H1 (cell line): ENCODE measurements around the gene FIS1.

Source experiments
- YY1 ChIP-seq: IDR thresholded peaks from 2 replicates; pipeline ENCODE4 v1.6.1; 2011; ENCODE audit warnings: low read depth, mild to moderate bottlenecking, low read length
- TF ChIP-seq, protein P1 (sequence below): IDR thresholded peaks from 2 replicates; pipeline ENCODE4 v1.6.1; 2012; ENCODE audit warnings: inconsistent platforms

DNA sequence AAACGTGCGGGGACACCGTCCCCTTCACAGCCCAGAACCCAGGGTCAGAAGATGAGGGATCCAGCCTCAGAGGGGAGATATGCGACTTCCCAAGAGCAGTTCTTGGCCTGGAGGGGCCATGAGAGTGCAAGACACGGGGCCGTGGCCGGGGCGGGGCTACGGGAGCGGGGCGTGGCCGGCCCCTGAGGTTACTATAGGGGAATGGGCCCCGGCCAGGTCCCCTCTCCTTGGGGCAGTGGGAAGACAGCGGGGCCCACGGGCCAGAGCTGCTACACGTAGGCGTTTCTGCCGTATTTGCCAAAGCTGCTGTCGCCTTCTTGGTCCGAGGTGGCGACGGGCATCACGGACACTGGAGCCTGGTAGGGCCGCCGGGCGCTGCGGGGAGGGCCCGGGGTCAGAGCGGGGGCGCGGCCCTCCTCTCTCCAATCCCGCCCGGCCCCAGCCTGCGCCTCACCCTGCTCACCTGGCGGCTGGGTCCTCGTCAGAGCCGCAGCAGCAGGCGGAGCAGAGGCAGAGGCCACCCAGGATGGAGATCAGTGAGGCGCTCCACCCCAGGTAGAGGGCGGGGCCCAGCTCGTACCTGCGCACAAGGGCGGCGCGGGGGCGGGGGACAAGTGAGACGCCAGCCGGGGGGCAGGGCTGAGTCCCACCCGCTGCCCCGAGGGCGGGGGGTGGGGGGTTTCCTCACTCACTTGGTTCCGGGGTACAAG lies 12.6 kb downstream of the FIS1 start:
- 0 out of 2 replicates have a peak, but pooled peaks have one; percentile 22 for TF ChIP-seq YY1
- TF ChIP-seq, protein P1, sequence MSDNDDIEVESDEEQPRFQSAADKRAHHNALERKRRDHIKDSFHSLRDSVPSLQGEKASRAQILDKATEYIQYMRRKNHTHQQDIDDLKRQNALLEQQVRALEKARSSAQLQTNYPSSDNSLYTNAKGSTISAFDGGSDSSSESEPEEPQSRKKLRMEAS: no peak
